A673 (cell line): ENCODE measurements around the gene PDCL3. TPM values are rescaled to one million over a fixed set of nuclear protein-coding genes. Genes with fewer than 3 reads are reported as not detected.

Source experiments
- BruUV-seq: library from RNA; stranded (reverse); fragments of 400-500 nt; replicated peaks from 2 replicates; lab custom pipeline; 2021; lab: Mats Ljungman, UMichigan
- CTCF ChIA-PET: fragments of 300-600 bp; sonication (Branson Sonifier 250); formaldehyde crosslinking; loops from one replicate; lab custom pipeline; 2022; ENCODE audit warnings: antibody characterized with exemption; lab: Charles Lee
- POLR2A ChIA-PET: fragments of 300-600 bp; sonication (Branson Sonifier 250); formaldehyde crosslinking; loops from one replicate; lab custom pipeline; 2022; ENCODE audit warnings: antibody characterized with exemption; ENCODE audit not compliant: low non-redundant PET; lab: Charles Lee
- DNase-seq: peaks from one replicate; pipeline ENCODE4 v3.0.0-alpha.2; 2015; ENCODE audit warnings: low spot score
- H3K27ac ChIP-seq: fragments of 200-600 bp; sonication (generic); 2 replicates; pipeline ENCODE4 v1.5.1; 2016; ENCODE audit warnings: mixed run types, low read depth, mild to moderate bottlenecking, mixed read lengths, antibody characterized with exemption, low read length; ENCODE audit not compliant: poor library complexity, severe bottlenecking
- H3K27me3 ChIP-seq: fragments of 200-600 bp; sonication (generic); replicated peaks from 2 replicates; pipeline ENCODE4 v1.6.1; 2017; ENCODE audit warnings: mixed run types, low read depth, mild to moderate bottlenecking, mixed read lengths, antibody characterized with exemption, low read length; ENCODE audit not compliant: insufficient read depth, poor library complexity
- H3K36me3 ChIP-seq: fragments of 200-600 bp; sonication (generic); 2 replicates; pipeline ENCODE4 v1.6.1; 2016; ENCODE audit warnings: mixed run types, mild to moderate bottlenecking, mixed read lengths, antibody characterized with exemption, low read length; ENCODE audit not compliant: insufficient read depth, poor library complexity, severe bottlenecking
- H3K4me1 ChIP-seq: fragments of 200-600 bp; sonication (generic); 2 replicates; pipeline ENCODE4 v1.6.1; 2017; ENCODE audit warnings: mixed run types, mild to moderate bottlenecking, mixed read lengths, antibody characterized with exemption, low read length; ENCODE audit not compliant: insufficient read depth, poor library complexity, severe bottlenecking
- H3K4me3 ChIP-seq: fragments of 200-600 bp; sonication (generic); 2 replicates; pipeline ENCODE4 v1.5.1; 2016; ENCODE audit warnings: low read depth, mixed run types, mild to moderate bottlenecking, mixed read lengths, low read length; ENCODE audit not compliant: poor library complexity, severe bottlenecking
- H3K9me3 ChIP-seq: fragments of 200-600 bp; sonication (generic); 2 replicates; pipeline ENCODE4 v1.6.1; 2016; ENCODE audit warnings: mixed run types, low read depth, mild to moderate bottlenecking, mixed read lengths, antibody characterized with exemption, low read length; ENCODE audit not compliant: poor library complexity, severe bottlenecking
- EZH2 ChIP-seq: fragments of 200-600 bp; sonication (generic); IDR thresholded peaks from 2 replicates; pipeline ENCODE4 v1.6.1; 2017; ENCODE audit warnings: borderline replicate concordance, low read depth, mild to moderate bottlenecking, mixed read lengths, antibody characterized with exemption, low read length; ENCODE audit not compliant: poor library complexity, severe bottlenecking
- intact Hi-C: fragments of 100-400 bp; cut with micrococcal nuclease; formaldehyde crosslinking; loops from one replicate; pipeline ENCODE4 v1.10.0; 2022; ENCODE audit not compliant: unreplicated experiment
- total RNA-seq: library from RNA; stranded (reverse); gene quantifications from 2 replicates; pipeline ENCODE4 v1.2.3, GENCODE V29; 2021
- TF ChIP-seq, protein P1 (sequence below): fragments of 300-800, 200-600 bp; sonication (generic); conservative IDR thresholded peaks from 2 replicates; pipeline ENCODE4 v1.5.1; 2017; ENCODE audit warnings: low read depth, mild to moderate bottlenecking, antibody characterized with exemption, low read length, moderate library complexity, mixed read lengths

Gene PDCL3
- total RNA-seq, 1 experiment from 2014 or later: 37.6 TPM

- TF ChIP-seq EZH2: no peak
- TF ChIP-seq, protein P1, sequence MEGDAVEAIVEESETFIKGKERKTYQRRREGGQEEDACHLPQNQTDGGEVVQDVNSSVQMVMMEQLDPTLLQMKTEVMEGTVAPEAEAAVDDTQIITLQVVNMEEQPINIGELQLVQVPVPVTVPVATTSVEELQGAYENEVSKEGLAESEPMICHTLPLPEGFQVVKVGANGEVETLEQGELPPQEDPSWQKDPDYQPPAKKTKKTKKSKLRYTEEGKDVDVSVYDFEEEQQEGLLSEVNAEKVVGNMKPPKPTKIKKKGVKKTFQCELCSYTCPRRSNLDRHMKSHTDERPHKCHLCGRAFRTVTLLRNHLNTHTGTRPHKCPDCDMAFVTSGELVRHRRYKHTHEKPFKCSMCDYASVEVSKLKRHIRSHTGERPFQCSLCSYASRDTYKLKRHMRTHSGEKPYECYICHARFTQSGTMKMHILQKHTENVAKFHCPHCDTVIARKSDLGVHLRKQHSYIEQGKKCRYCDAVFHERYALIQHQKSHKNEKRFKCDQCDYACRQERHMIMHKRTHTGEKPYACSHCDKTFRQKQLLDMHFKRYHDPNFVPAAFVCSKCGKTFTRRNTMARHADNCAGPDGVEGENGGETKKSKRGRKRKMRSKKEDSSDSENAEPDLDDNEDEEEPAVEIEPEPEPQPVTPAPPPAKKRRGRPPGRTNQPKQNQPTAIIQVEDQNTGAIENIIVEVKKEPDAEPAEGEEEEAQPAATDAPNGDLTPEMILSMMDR: no peak
- H3K9me3 ChIP-seq: no peaks in the 10 kb centered on the region
- ChIA-PET CTCF (no interaction called here), POLR2A (no interaction called here)
- no peak overlapping the region for H3K4me3 ChIP-seq
- intact Hi-C loops: no loop called here
- peak; percentile 14 for DNase-seq
- H3K27me3 ChIP-seq: peaks cover 3% of the 10 kb centered on the region
- H3K27ac ChIP-seq: no peak overlapping the region
- no peaks in the 10 kb centered on the region for H3K36me3 ChIP-seq
- no TSS peak for BruUV-seq
- no peaks in the 10 kb centered on the region for H3K4me1 ChIP-seq
These were observed 62.9 kb downstream of the PDCL3 start for GRCh38 chr2:100625717-100626116.

Other genes starting within 250 kb of the PDCL3 start
- 3.5 and 3.8 TPM in 2 replicates for gene LONRF2, start 240.5 kb upstream of the PDCL3 start, total RNA-seq
- 10.9 and 11.3 TPM in 2 replicates for gene CHST10, start 145.3 kb upstream of the PDCL3 start, total RNA-seq
- not detected in 2 replicates for gene NMS, start 92.5 kb upstream of the PDCL3 start, total RNA-seq